SK-N-SH (cell line): ENCODE data around the gene KCNB1.

Source experiments
- CHD2 ChIP-seq: fragments of 150-350 bp; IDR thresholded peaks from 2 replicates; pipeline ENCODE4 v1.6.1; 2018; ENCODE audit warnings: low read length; ENCODE audit not compliant: partially characterized antibody
- EZH2phosphoT487 ChIP-seq: fragments of 200-600 bp; sonication (generic); IDR thresholded peaks from 2 replicates; pipeline ENCODE4 v1.6.1; 2017; ENCODE audit warnings: low read depth, mixed run types, mild to moderate bottlenecking, antibody characterized with exemption, moderate library complexity, borderline replicate concordance
- FOXJ3 ChIP-seq: sonication (generic); formaldehyde crosslinking; IDR thresholded peaks from 2 replicates; pipeline ENCODE4 v1.5.1; 2020; ENCODE audit warnings: mild to moderate bottlenecking, missing genetic modification reagents
- NFIC ChIP-seq: IDR thresholded peaks from 2 replicates; pipeline ENCODE4 v1.4.0; 2012; ENCODE audit warnings: borderline replicate concordance
- POLR2AphosphoS5 ChIP-seq: IDR thresholded peaks from 2 replicates; pipeline ENCODE4 v1.6.1; 2012; ENCODE audit warnings: low read depth, low read length
- RAD21 ChIP-seq: IDR thresholded peaks from 2 replicates; pipeline ENCODE4 v1.6.1; 2012; ENCODE audit warnings: mild to moderate bottlenecking, low read length
- RCOR1 ChIP-seq: fragments of 150-350 bp; IDR thresholded peaks from 2 replicates; pipeline ENCODE4 v1.6.1; 2017; ENCODE audit warnings: antibody characterized with exemption, low read length
- RXRA ChIP-seq: IDR thresholded peaks from 2 replicates; pipeline ENCODE4 v1.4.0; 2012; ENCODE audit warnings: low read depth, mild to moderate bottlenecking, borderline replicate concordance
- SMC3 ChIP-seq: IDR thresholded peaks from 2 replicates; pipeline ENCODE4 v1.6.1; 2012; ENCODE audit warnings: low read depth, low read length, improper control_type of control experiment
- YY1 ChIP-seq: IDR thresholded peaks from 2 replicates; pipeline ENCODE4 v1.4.0; 2012; ENCODE audit warnings: low read depth, mild to moderate bottlenecking
- TF ChIP-seq, protein P1 (sequence below): fragments of 200-600 bp; sonication (generic); IDR thresholded peaks from 2 replicates; pipeline ENCODE4 v1.6.1; 2017; ENCODE audit warnings: antibody characterized with exemption, mild to moderate bottlenecking, moderate library complexity
- TF ChIP-seq, protein P2 (sequence below): IDR thresholded peaks from 2 replicates; pipeline ENCODE4 v1.6.1; 2012; ENCODE audit warnings: mild to moderate bottlenecking, low read depth, low read length, moderate library complexity
- TF ChIP-seq, protein P3 (sequence below): IDR thresholded peaks from 2 replicates; pipeline ENCODE4 v1.4.0; 2012; ENCODE audit warnings: low read depth
- TF ChIP-seq, protein P4 (sequence below): IDR thresholded peaks from 2 replicates; pipeline ENCODE4; 2012

DNA sequence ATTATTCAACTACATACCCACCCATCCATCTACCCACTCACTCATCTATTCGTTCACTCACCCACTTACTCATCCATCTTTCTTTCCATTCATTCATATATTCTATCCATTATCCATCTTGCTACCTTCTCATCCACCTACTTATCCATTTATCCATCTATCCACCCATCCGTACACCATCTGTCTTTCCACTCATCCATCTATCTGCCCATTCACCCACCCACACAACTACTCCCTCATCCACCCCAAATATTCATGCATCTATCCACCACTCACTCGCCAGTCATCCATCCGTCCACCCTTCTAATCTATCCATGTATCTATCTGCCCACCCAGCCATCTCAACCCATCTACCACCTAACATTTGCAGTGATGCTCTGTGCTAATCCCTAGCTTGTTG, 13.6 kb upstream of the KCNB1 start:
- TF ChIP-seq, protein P1, sequence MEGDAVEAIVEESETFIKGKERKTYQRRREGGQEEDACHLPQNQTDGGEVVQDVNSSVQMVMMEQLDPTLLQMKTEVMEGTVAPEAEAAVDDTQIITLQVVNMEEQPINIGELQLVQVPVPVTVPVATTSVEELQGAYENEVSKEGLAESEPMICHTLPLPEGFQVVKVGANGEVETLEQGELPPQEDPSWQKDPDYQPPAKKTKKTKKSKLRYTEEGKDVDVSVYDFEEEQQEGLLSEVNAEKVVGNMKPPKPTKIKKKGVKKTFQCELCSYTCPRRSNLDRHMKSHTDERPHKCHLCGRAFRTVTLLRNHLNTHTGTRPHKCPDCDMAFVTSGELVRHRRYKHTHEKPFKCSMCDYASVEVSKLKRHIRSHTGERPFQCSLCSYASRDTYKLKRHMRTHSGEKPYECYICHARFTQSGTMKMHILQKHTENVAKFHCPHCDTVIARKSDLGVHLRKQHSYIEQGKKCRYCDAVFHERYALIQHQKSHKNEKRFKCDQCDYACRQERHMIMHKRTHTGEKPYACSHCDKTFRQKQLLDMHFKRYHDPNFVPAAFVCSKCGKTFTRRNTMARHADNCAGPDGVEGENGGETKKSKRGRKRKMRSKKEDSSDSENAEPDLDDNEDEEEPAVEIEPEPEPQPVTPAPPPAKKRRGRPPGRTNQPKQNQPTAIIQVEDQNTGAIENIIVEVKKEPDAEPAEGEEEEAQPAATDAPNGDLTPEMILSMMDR: no peak
- TF ChIP-seq, protein P2, sequence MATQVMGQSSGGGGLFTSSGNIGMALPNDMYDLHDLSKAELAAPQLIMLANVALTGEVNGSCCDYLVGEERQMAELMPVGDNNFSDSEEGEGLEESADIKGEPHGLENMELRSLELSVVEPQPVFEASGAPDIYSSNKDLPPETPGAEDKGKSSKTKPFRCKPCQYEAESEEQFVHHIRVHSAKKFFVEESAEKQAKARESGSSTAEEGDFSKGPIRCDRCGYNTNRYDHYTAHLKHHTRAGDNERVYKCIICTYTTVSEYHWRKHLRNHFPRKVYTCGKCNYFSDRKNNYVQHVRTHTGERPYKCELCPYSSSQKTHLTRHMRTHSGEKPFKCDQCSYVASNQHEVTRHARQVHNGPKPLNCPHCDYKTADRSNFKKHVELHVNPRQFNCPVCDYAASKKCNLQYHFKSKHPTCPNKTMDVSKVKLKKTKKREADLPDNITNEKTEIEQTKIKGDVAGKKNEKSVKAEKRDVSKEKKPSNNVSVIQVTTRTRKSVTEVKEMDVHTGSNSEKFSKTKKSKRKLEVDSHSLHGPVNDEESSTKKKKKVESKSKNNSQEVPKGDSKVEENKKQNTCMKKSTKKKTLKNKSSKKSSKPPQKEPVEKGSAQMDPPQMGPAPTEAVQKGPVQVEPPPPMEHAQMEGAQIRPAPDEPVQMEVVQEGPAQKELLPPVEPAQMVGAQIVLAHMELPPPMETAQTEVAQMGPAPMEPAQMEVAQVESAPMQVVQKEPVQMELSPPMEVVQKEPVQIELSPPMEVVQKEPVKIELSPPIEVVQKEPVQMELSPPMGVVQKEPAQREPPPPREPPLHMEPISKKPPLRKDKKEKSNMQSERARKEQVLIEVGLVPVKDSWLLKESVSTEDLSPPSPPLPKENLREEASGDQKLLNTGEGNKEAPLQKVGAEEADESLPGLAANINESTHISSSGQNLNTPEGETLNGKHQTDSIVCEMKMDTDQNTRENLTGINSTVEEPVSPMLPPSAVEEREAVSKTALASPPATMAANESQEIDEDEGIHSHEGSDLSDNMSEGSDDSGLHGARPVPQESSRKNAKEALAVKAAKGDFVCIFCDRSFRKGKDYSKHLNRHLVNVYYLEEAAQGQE: no peak
- TF ChIP-seq SMC3 (no peak), RAD21 (no peak), NFIC (no peak), RCOR1 (no peak), POLR2AphosphoS5 (no peak), CHD2 (no peak), FOXJ3 (CRISPR knock-in tag) (no peak), RXRA (no peak), YY1 (no peak), EZH2phosphoT487 (no peak)
- TF ChIP-seq, protein P3, sequence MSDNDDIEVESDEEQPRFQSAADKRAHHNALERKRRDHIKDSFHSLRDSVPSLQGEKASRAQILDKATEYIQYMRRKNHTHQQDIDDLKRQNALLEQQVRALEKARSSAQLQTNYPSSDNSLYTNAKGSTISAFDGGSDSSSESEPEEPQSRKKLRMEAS: no peak
- TF ChIP-seq, protein P4, sequence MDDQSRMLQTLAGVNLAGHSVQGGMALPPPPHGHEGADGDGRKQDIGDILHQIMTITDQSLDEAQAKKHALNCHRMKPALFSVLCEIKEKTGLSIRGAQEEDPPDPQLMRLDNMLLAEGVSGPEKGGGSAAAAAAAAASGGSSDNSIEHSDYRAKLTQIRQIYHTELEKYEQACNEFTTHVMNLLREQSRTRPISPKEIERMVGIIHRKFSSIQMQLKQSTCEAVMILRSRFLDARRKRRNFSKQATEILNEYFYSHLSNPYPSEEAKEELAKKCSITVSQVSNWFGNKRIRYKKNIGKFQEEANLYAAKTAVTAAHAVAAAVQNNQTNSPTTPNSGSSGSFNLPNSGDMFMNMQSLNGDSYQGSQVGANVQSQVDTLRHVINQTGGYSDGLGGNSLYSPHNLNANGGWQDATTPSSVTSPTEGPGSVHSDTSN: no peak
